H1 (cell line): ENCODE measurements around the gene ISX. TPM values are rescaled to one million over a fixed set of nuclear protein-coding genes. Genes with fewer than 3 reads are reported as not detected.

ENCODE experiments used
- CTCF ChIA-PET: fragments of 300-600 bp; sonication (Branson Sonifier 250); formaldehyde crosslinking; loops from one replicate; lab custom pipeline; 2021; ENCODE audit not compliant: partially characterized antibody; lab: Charles Lee
- POLR2A ChIA-PET: fragments of 300-600 bp; sonication (Branson Sonifier 250); formaldehyde crosslinking; loops from one replicate; lab custom pipeline; 2021; ENCODE audit warnings: inconsistent platforms; ENCODE audit not compliant: partially characterized antibody; lab: Charles Lee
- DNase-seq, 2 experiments: peaks; one replicate each; pipeline versions ENCODE4 v3.0.0 to v3.0.0-alpha.2; 2010 to 2022; ENCODE audit warnings: low spot score in 2 of 2, low read depth in 1 of 2, mixed read lengths in 1 of 2
- FAIRE-seq: peaks from 2 replicates; lab custom pipeline; 2011; peaks lifted over from hg19 to GRCh38; lab: Jason Lieb, UNC
- H2AFZ ChIP-seq: 2 replicates; pipeline ENCODE4 v1.8.1; 2012; ENCODE audit warnings: low read length, inconsistent platforms
- H2AK5ac ChIP-seq: 2 replicates; pipeline ENCODE4 v1.6.1; 2013; ENCODE audit warnings: low read depth, low read length
- H2BK120ac ChIP-seq: replicated peaks from 2 replicates; pipeline ENCODE3; 2013; ENCODE audit warnings: low read depth, low read length, inconsistent platforms
- H2BK12ac ChIP-seq: 2 replicates; pipeline ENCODE4 v1.6.1; 2013; ENCODE audit warnings: low read depth, low read length
- H2BK15ac ChIP-seq: 2 replicates; pipeline ENCODE4 v1.6.1; 2013; ENCODE audit warnings: low read length
- H2BK20ac ChIP-seq: 2 replicates; pipeline ENCODE4 v1.6.1; 2013; ENCODE audit warnings: low read length
- H2BK5ac ChIP-seq: 2 replicates; pipeline ENCODE4 v1.6.1; 2013; ENCODE audit warnings: low read depth, low read length
- H3K14ac ChIP-seq: 2 replicates; pipeline ENCODE4 v1.6.1; 2013; ENCODE audit warnings: inconsistent platforms; ENCODE audit not compliant: insufficient read length
- H3K18ac ChIP-seq: 2 replicates; pipeline ENCODE4 v1.6.1; 2013; ENCODE audit warnings: low read length; ENCODE audit errors: extremely low read depth
- H3K23ac ChIP-seq: 2 replicates; pipeline ENCODE4 v1.6.1; 2013; ENCODE audit warnings: inconsistent platforms; ENCODE audit not compliant: insufficient read length
- H3K23me2 ChIP-seq: 2 replicates; pipeline ENCODE4 v1.6.1; 2013; ENCODE audit warnings: low read depth, low read length
- H3K27ac ChIP-seq: 2 replicates; pipeline ENCODE4 v1.6.1; 2011; ENCODE audit warnings: low read depth, low read length, inconsistent platforms
- H3K27me3 ChIP-seq, 4 experiments: replicated peaks in 1 of 4; 1 replicate in 1 of 4; 2 replicates in 3 of 4; pipeline versions ENCODE4 v1.6.1 to v1.8.1; 2011 to 2013; ENCODE audit warnings: low read length in 3 of 4, mild to moderate bottlenecking in 3 of 4, inconsistent platforms in 2 of 4, mixed read lengths in 2 of 4, moderate library complexity in 1 of 4; ENCODE audit not compliant: control insufficient read depth in 3 of 4, insufficient read depth in 3 of 4; ENCODE audit errors: extremely low read depth in 1 of 4
- H3K36me3 ChIP-seq, 4 experiments: 2 replicates each; pipeline versions ENCODE4 v1.6.1 to v1.8.1; 2011 to 2013; ENCODE audit warnings: mild to moderate bottlenecking in 4 of 4, low read length in 3 of 4, moderate library complexity in 2 of 4, control low read depth in 1 of 4, inconsistent platforms in 1 of 4; ENCODE audit not compliant: insufficient read depth in 4 of 4, control insufficient read depth in 2 of 4
- H3K4ac ChIP-seq: replicated peaks from 2 replicates; pipeline ENCODE3; 2013; ENCODE audit warnings: low read length, low read depth, mixed read lengths, inconsistent platforms; ENCODE audit not compliant: insufficient read length
- H3K4me1 ChIP-seq, 4 experiments: replicated peaks in 1 of 4; 1 replicate in 1 of 4; 2 replicates in 3 of 4; pipeline versions ENCODE4 v1.6.1 to v1.8.1; 2011 to 2013; ENCODE audit warnings: low read length in 3 of 4, inconsistent platforms in 2 of 4, mixed read lengths in 1 of 4; ENCODE audit not compliant: insufficient read depth in 4 of 4, control insufficient read depth in 3 of 4
- H3K4me2 ChIP-seq, 2 experiments: 2 replicates each; pipeline versions ENCODE4 v1.6.1 to v1.8.1; 2011 to 2013; ENCODE audit warnings: low read depth in 2 of 2, low read length in 2 of 2, control low read depth in 1 of 2, inconsistent platforms in 1 of 2, mild to moderate bottlenecking in 1 of 2; ENCODE audit not compliant: insufficient read depth in 1 of 2
- H3K4me3 ChIP-seq, 4 experiments: fragments of 200-600, 300-600 bp in 1 of 4; sonication (generic), shearing (Covaris generic), sonication (Bioruptor Twin) in 1 of 4; 2 replicates each; pipeline versions ENCODE4 v1.5.1 to v1.8.1; 2011 to 2016; ENCODE audit warnings: low read length in 4 of 4, low read depth in 3 of 4, control low read depth in 2 of 4, inconsistent platforms in 2 of 4, mild to moderate bottlenecking in 2 of 4, mixed read lengths in 1 of 4, moderate library complexity in 1 of 4; ENCODE audit not compliant: insufficient read depth in 2 of 4; ENCODE audit errors: extremely low read depth in 1 of 4
- H3K56ac ChIP-seq: replicated peaks from 2 replicates; pipeline ENCODE3; 2013; ENCODE audit warnings: low read depth, mild to moderate bottlenecking, mixed read lengths, low read length, inconsistent platforms; ENCODE audit not compliant: insufficient read length
- H3K79me1 ChIP-seq: 2 replicates; pipeline ENCODE4 v1.6.1; 2013; ENCODE audit warnings: low read depth, low read length, control low read depth
- H3K79me2 ChIP-seq, 2 experiments: 2 replicates each; pipeline versions ENCODE4 v1.6.1 to v1.8.1; 2012 to 2013; ENCODE audit warnings: low read length in 2 of 2, mild to moderate bottlenecking in 2 of 2, inconsistent platforms in 1 of 2; ENCODE audit not compliant: insufficient read depth in 2 of 2, control insufficient read depth in 1 of 2
- H3K9ac ChIP-seq, 4 experiments: replicated peaks in 1 of 4; 1 replicate in 1 of 4; 2 replicates in 3 of 4; pipeline versions ENCODE4 v1.6.1 to v1.8.1; 2011 to 2013; ENCODE audit warnings: low read depth in 3 of 4, low read length in 3 of 4, control low read depth in 2 of 4, mild to moderate bottlenecking in 2 of 4, moderate library complexity in 2 of 4, inconsistent platforms in 1 of 4; ENCODE audit errors: extremely low read depth in 1 of 4
- H3K9me3 ChIP-seq, 2 experiments: 2 replicates each; pipeline versions ENCODE4 v1.6.1 to v1.8.1; 2012 to 2013; ENCODE audit warnings: mild to moderate bottlenecking in 2 of 2, moderate library complexity in 2 of 2, control low read depth in 1 of 2, inconsistent platforms in 1 of 2, low read depth in 1 of 2, low read length in 1 of 2, mixed read lengths in 1 of 2; ENCODE audit not compliant: insufficient read depth in 2 of 2
- H4K20me1 ChIP-seq, 2 experiments: replicated peaks in 1 of 2; 2 replicates each; pipeline versions ENCODE3 to v1.8.1; 2011 to 2013; ENCODE audit warnings: inconsistent platforms in 2 of 2, low read length in 2 of 2, mild to moderate bottlenecking in 1 of 2; ENCODE audit not compliant: insufficient read depth in 2 of 2, control insufficient read depth in 1 of 2
- H4K5ac ChIP-seq: 2 replicates; pipeline ENCODE4 v1.6.1; 2013; ENCODE audit warnings: low read length, low read depth, mixed read lengths, inconsistent platforms; ENCODE audit not compliant: insufficient read length
- H4K8ac ChIP-seq: 2 replicates; pipeline ENCODE4 v1.8.0; 2013; ENCODE audit warnings: mild to moderate bottlenecking, moderate library complexity, low read length, inconsistent platforms; ENCODE audit not compliant: insufficient read depth; ENCODE audit errors: extremely low read depth
- H4K91ac ChIP-seq: replicated peaks from 2 replicates; pipeline ENCODE3; 2013; ENCODE audit warnings: low read length, mixed read lengths, inconsistent platforms; ENCODE audit not compliant: insufficient read length
- CTCF ChIP-seq, 3 experiments: IDR thresholded peaks; 1 replicate in 2 of 3; 2 replicates in 1 of 3; pipeline versions ENCODE4 v1.5.1 to v1.6.1; 2011; ENCODE audit warnings: low read length in 3 of 3, mild to moderate bottlenecking in 3 of 3, inconsistent platforms in 2 of 3, low read depth in 1 of 3, moderate library complexity in 1 of 3; ENCODE audit not compliant: insufficient read depth in 1 of 3; ENCODE audit errors: control extremely low read depth in 1 of 3
- KDM1A ChIP-seq: fragments of 200-600, 300-600 bp; sonication (generic); IDR thresholded peaks from 2 replicates; pipeline ENCODE4 v1.7.1; 2016; ENCODE audit warnings: mild to moderate bottlenecking, low read length, borderline replicate concordance
- SUZ12 ChIP-seq: fragments of 200-600 bp; sonication (generic); IDR thresholded peaks from 2 replicates; pipeline ENCODE4 v1.6.1; 2012; ENCODE audit warnings: mild to moderate bottlenecking, inconsistent platforms, low read length, moderate library complexity, mixed read lengths
- WGBS, 2 experiments: shearing (Covaris generic) in 1 of 2; methylation state at CpG; one replicate each; pipeline versions ENCODE4 v1.1.6 to v1.1.7; 2013 to 2015; ENCODE audit warnings: low lambda C conversion rate in 2 of 2, mixed read lengths in 2 of 2, inconsistent platforms in 1 of 2, low coverage in 1 of 2, missing lambda C conversion rate in 1 of 2; ENCODE audit not compliant: insufficient replicate concordance in 2 of 2, insufficient coverage in 1 of 2, insufficient read length in 1 of 2; ENCODE audit errors: extremely low coverage in 1 of 2, missing lambda C conversion rate in 1 of 2; 5-methylcytosine and 5-hydroxymethylcytosine counted together
- polyA plus RNA-seq, 7 experiments: library from polyadenylated mRNA; depleted of rRNA in 3 of 7; stranded (reverse) in 5 of 7; unstranded in 2 of 7; fragments of >200 nt in 5 of 7; fragments of 200-250 nt in 2 of 7; gene quantifications; 1 replicate in 5 of 7; 2 replicates in 1 of 7; 4 replicates in 1 of 7; pipeline versions ENCODE4 v1.2.1 to v1.2.3, GENCODE V29; 2011 to 2013; ENCODE audit warnings: missing spikeins in 2 of 7, mixed read lengths in 2 of 7
- total RNA-seq: library from RNA; stranded (reverse); fragmentation: NEBNext Ultra II Directional; extraction: Animal tissue kit (Norgen Biotek cat#: 25700); gene quantifications from 2 replicates; pipeline ENCODE4 v1.2.1, GENCODE V29; 2021

The ISX gene
- total and polyA plus RNA-seq, 2 of the 8 experiments (the other 6 are each of a cell fraction or from before 2014, with no cell fraction given) = not detected

GRCh38 chr22:35022291-35022690, 43.7 kb upstream of the ISX start:
- Histone ChIP-seq H3K23ac (no peak overlapping the region), H4K91ac (no peak overlapping the region), H2BK12ac (peak overlapping the region; percentile 22; the same call in 1 of the 2 replicates), H3K56ac (no peak overlapping the region), H4K5ac (no peak overlapping the region), H4K20me1 (no peaks in the 10 kb centered on the region), H2BK5ac (no peak overlapping the region), H3K79me2 (no peaks in the 10 kb centered on the region), H2AFZ (no peak overlapping the region), H3K27me3 (peaks cover 0 to 4% (median 2%) of the 10 kb centered on the region in 4 experiments; a peak in 1 of 7 replicates), H2BK20ac (no peak overlapping the region), H2BK120ac (no peak overlapping the region), H2AK5ac (no peak overlapping the region; the same call in 1 of the 2 replicates), H3K4ac (no peak overlapping the region), H3K4me3 (no peak overlapping the region), H3K36me3 (no peaks in the 10 kb centered on the region), H3K4me1 (no peaks in the 10 kb centered on the region; a peak in 2 of 7 replicates)
- CTCF ChIA-PET = interaction anchor here (0.6 to 5.0 kb wide), 16 partner anchors 8 to 743 kb away, joined by 3 to 39 read pairs (median 6); no protein-coding TSS in a partner anchor
- WGBS, 2 experiments = 92% methylated on average over 5 of the region's 5 CpGs; no CpG with 5 or more reads in 1 of the 2 experiments
- no peak for TF ChIP-seq SUZ12
- TF ChIP-seq CTCF (IDR thresholded peaks at IDR 0.05; ENCODE audit: control extremely low read depth in 1 of 3, insufficient read depth in 1 of 3, low read depth in 1 of 3, low read length in 3 of 3) = no peak
- TF ChIP-seq KDM1A = no peak
- TF ChIP-seq, all 59 proteins: peak for 0
- H3K27ac ChIP-seq = no peak overlapping the region
- no peak overlapping the region for H4K8ac ChIP-seq
- H3K79me1 ChIP-seq = no peaks in the 10 kb centered on the region
- POLR2A ChIA-PET = no interaction called here
- no peaks in the 10 kb centered on the region for H3K23me2 ChIP-seq
- H2BK15ac ChIP-seq = no peak overlapping the region; the same call in 1 of the 2 replicates
- no peak overlapping the region for H3K14ac ChIP-seq
- no peaks in the 10 kb centered on the region for H3K9me3 ChIP-seq
- H3K4me2 ChIP-seq = no peak overlapping the region
- DNase-seq (no peak), FAIRE-seq (no peak)
- H3K9ac ChIP-seq = no peak overlapping the region
- no peak overlapping the region for H3K18ac ChIP-seq
